Measurements from ENCODE around the gene ZSCAN31. TPM values are rescaled to one million over a fixed set of nuclear protein-coding genes. Genes with fewer than 3 reads are reported as not detected.
A peak's percentile ranks its signal among the peaks of the same experiment; 100 is the strongest.

The ZSCAN31 gene
- total and polyA plus RNA-seq, 9 of the 15 experiments (the other 6 are each of a cell fraction or from before 2014, with no cell fraction given): 3.9 to 12.1 (median 7.0) TPM

DNA sequence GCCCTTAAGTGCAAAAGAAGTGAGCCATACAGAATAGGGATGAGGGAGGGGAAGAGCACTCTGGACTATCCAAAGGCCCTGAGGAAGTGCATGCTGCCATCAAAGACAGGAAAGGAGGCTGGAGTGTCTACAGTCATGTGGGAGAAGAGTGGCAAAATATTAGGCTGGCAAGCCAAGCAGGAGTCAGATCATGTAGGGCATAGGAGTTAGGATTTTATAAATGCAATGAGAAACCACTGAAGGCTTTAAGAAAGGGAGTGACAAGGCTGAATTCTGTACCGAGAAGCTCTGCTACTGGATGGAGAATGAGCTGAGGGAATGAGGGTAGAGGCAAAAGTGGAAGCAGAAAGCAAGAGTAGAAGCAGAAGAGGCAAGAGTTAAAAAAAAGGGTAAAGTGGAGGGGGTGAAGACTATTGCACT, 2.3 kb downstream of the ZSCAN31 start (continued):
- TF ChIP-seq GATAD2A (IDR thresholded peaks at IDR 0.05) (0 out of 2 replicates have a peak, but pooled peaks have one; percentile 15), HLTF (IDR thresholded peaks at IDR 0.05) (peak; percentile 66; the same call in 1 of the 2 replicates), MCM3 (IDR thresholded peaks at IDR 0.05) (no peak), TCF7 (IDR thresholded peaks at IDR 0.05; ENCODE audit: borderline replicate concordance) (no peak), TEAD4 (IDR thresholded peaks at IDR 0.05; ENCODE audit: low read length) (no peak), TEAD4 (CRISPR knock-in tag; IDR thresholded peaks at IDR 0.05; ENCODE audit: borderline replicate concordance) (no peak), CBFB (CRISPR knock-in tag; IDR thresholded peaks at IDR 0.05) (no peak), RNF2 (IDR thresholded peaks at IDR 0.05) (no peak), HMGN3 (IDR thresholded peaks at IDR 0.05; ENCODE audit: borderline replicate concordance, extremely low read depth, insufficient read length, low read depth, low read length) (no peak), ATF7 (IDR thresholded peaks at IDR 0.05) (no peak), ZFP36 (IDR thresholded peaks at IDR 0.05; ENCODE audit: low read depth, low read length, partially characterized antibody) (no peak), CBX1 (IDR thresholded peaks at IDR 0.05; ENCODE audit: low read depth) (no peak), NFIC (IDR thresholded peaks at IDR 0.05) (no peak), BACH1 (tag; IDR thresholded peaks at IDR 0.05) (no peak), MNT (conservative IDR thresholded peaks at IDR 0.05) (no peak), HDGF (IDR thresholded peaks at IDR 0.05) (peak; percentile 83; the same call in 1 of the 2 replicates), NR2C2 (CRISPR knock-in tag; IDR thresholded peaks at IDR 0.05) (no peak), NR2C2 (tag; IDR thresholded peaks at IDR 0.05) (no peak), SPI1 (IDR thresholded peaks at IDR 0.05; ENCODE audit: borderline replicate concordance, low read depth, low read length) (peak; percentile 74), LARP7 (IDR thresholded peaks at IDR 0.05) (peak; percentile 82; the same call in 1 of the 2 replicates), SMARCB1 (IDR thresholded peaks at IDR 0.05; ENCODE audit: insufficient read length, low read depth) (no peak), MTA1 (IDR thresholded peaks at IDR 0.05; ENCODE audit: borderline replicate concordance) (no peak; the same call in 1 of the 2 replicates), ZNF282 (CRISPR knock-in tag; IDR thresholded peaks at IDR 0.05) (no peak), ZNF354B (CRISPR knock-in tag; IDR thresholded peaks at IDR 0.05) (no peak), TCF3 (CRISPR knock-in tag; IDR thresholded peaks at IDR 0.05) (no peak), KDM4B (IDR thresholded peaks at IDR 0.05; ENCODE audit: borderline replicate concordance in 2 of 2, low read depth in 1 of 2) (no peak)
- TF ChIP-seq, protein P1, sequence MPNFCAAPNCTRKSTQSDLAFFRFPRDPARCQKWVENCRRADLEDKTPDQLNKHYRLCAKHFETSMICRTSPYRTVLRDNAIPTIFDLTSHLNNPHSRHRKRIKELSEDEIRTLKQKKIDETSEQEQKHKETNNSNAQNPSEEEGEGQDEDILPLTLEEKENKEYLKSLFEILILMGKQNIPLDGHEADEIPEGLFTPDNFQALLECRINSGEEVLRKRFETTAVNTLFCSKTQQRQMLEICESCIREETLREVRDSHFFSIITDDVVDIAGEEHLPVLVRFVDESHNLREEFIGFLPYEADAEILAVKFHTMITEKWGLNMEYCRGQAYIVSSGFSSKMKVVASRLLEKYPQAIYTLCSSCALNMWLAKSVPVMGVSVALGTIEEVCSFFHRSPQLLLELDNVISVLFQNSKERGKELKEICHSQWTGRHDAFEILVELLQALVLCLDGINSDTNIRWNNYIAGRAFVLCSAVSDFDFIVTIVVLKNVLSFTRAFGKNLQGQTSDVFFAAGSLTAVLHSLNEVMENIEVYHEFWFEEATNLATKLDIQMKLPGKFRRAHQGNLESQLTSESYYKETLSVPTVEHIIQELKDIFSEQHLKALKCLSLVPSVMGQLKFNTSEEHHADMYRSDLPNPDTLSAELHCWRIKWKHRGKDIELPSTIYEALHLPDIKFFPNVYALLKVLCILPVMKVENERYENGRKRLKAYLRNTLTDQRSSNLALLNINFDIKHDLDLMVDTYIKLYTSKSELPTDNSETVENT (CRISPR knock-in tag; IDR thresholded peaks at IDR 0.05): no peak
- TF ChIP-seq, protein P2, sequence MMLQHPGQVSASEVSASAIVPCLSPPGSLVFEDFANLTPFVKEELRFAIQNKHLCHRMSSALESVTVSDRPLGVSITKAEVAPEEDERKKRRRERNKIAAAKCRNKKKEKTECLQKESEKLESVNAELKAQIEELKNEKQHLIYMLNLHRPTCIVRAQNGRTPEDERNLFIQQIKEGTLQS (IDR thresholded peaks at IDR 0.05): no peak
- TF ChIP-seq, protein P2 (CRISPR knock-in tag; conservative IDR thresholded peaks at IDR 0.05): no peak

Measured in K562 (cell line).